ENCODE measurements around the gene ITGB6.
A peak's percentile ranks its signal among the peaks of the same experiment; 100 is the strongest.

The ITGB6 gene

DNA sequence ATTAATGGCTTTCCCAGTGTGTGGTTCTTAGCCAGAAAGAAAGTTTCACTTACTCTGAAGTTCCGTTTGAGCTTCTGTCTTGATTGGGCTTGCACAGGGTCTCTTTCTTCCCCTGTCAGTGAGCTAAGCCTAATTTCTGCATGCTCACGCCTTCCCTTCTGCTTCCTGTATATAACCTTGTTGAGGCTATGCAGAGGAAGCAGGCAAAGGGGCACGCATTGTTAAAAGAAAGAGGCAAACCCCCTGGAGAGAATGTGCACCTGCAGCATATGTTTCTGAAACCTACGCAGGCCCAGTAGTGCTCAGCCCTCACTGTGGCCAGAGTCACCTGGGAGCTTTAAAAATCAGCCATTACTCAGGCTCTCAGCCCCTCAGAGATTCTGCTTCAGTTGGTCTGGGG, 123.2 kb downstream of the ITGB6 start:
- peaks cover 4% of the 10 kb centered on the region for H3K4me1 ChIP-seq (ENCODE audit: control insufficient read depth, insufficient read depth, low read length)
- no peaks in the 10 kb centered on the region for H3K36me3 ChIP-seq (ENCODE audit: control insufficient read depth, insufficient read depth, low read length, severe bottlenecking)
- no peak for DNase-seq (ENCODE audit: low read depth)
- no peak overlapping the region for H3K9ac ChIP-seq (ENCODE audit: low read length)
- no peaks in the 10 kb centered on the region for H3K9me3 ChIP-seq (ENCODE audit: control insufficient read depth, low read length)
- H3K27me3 ChIP-seq (replicated peaks; ENCODE audit: control insufficient read depth, insufficient read depth, low read length), result no peaks in the 10 kb centered on the region
- no peak overlapping the region for H3K4me3 ChIP-seq (ENCODE audit: low read length)

- no peaks in the 10 kb centered on the region for H3K9me3 ChIP-seq (ENCODE audit: control insufficient read depth, low read length)
- H3K4me3 ChIP-seq (ENCODE audit: low read length), result no peak overlapping the region
- peaks cover 4% of the 10 kb centered on the region for H3K4me1 ChIP-seq (ENCODE audit: control insufficient read depth, insufficient read depth, low read length)
- H3K36me3 ChIP-seq (ENCODE audit: control insufficient read depth, insufficient read depth, low read length, severe bottlenecking), result no peaks in the 10 kb centered on the region
- DNase-seq (ENCODE audit: low read depth), result no peak
- H3K9ac ChIP-seq (ENCODE audit: low read length), result no peak overlapping the region
- H3K27me3 ChIP-seq (replicated peaks; ENCODE audit: control insufficient read depth, insufficient read depth, low read length), result no peaks in the 10 kb centered on the region
Measured at GRCh38 chr2:160076241-160076640, 123.8 kb downstream of the ITGB6 start.

- no peaks in the 10 kb centered on the region for H3K27me3 ChIP-seq (replicated peaks; ENCODE audit: control insufficient read depth, insufficient read depth, low read length)
- DNase-seq (ENCODE audit: low read depth), result peak; percentile 86
- H3K4me3 ChIP-seq (ENCODE audit: low read length), result no peak overlapping the region
- H3K9me3 ChIP-seq (ENCODE audit: control insufficient read depth, low read length), result no peaks in the 10 kb centered on the region
- H3K4me1 ChIP-seq (ENCODE audit: control insufficient read depth, insufficient read depth, low read length), result peaks cover 4% of the 10 kb centered on the region
- no peaks in the 10 kb centered on the region for H3K36me3 ChIP-seq (ENCODE audit: control insufficient read depth, insufficient read depth, low read length, severe bottlenecking)
- no peak overlapping the region for H3K9ac ChIP-seq (ENCODE audit: low read length)
Measured at GRCh38 chr2:160075171-160075570, 124.9 kb downstream of the ITGB6 start.

DNA sequence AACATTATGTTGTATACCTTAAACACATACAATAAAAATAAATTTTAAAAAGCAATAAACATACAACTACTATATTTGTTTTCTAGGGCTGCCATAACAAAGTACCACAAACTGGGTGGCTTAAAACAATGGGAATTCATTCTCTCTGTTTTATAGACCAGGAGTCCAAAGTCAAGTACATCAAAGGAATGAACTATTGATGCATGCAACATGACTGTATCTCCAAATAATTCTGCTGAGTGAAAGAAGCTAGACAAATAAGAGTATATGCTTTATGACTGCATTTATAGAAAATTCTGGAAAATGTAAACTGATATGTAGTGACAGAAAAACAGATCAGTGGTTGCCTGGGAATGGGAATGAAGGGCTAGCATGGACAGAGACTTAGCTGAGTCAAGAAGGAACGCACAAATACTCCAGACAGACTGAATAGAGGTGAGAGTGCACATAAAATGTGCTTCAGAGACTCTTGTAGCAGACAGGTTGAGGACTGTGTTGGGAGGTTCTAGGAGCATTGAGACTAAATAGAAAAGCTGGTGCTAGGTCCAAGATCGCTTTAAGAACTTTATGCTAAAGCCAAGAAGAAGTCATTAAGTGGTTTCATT, 126.7 kb downstream of the ITGB6 start:
- H3K4me1 ChIP-seq (ENCODE audit: control insufficient read depth, insufficient read depth, low read length), result peaks cover 4% of the 10 kb centered on the region
- H3K9me3 ChIP-seq (ENCODE audit: control insufficient read depth, low read length), result peaks cover 8% of the 10 kb centered on the region
- H3K36me3 ChIP-seq (ENCODE audit: control insufficient read depth, insufficient read depth, low read length, severe bottlenecking), result no peaks in the 10 kb centered on the region
- no peak for DNase-seq (ENCODE audit: low read depth)
- H3K27me3 ChIP-seq (replicated peaks; ENCODE audit: control insufficient read depth, insufficient read depth, low read length), result no peaks in the 10 kb centered on the region
- no peak overlapping the region for H3K4me3 ChIP-seq (ENCODE audit: low read length)
- H3K9ac ChIP-seq (ENCODE audit: low read length), result no peak overlapping the region

- no peak for DNase-seq (ENCODE audit: low read depth)
- Histone ChIP-seq H3K27me3 (replicated peaks; ENCODE audit: control insufficient read depth, insufficient read depth, low read length) (no peaks in the 10 kb centered on the region), H3K9me3 (ENCODE audit: control insufficient read depth, low read length) (peaks cover 8% of the 10 kb centered on the region)
Measured at GRCh38 chr2:160068906-160069305, 131.2 kb downstream of the ITGB6 start.

GRCh38 chr2:160064916-160065315, 135.2 kb downstream of the ITGB6 start:
- DNase-seq (ENCODE audit: low read depth), result no peak
- Histone ChIP-seq H3K9me3 (ENCODE audit: control insufficient read depth, low read length) (peaks cover 8% of the 10 kb centered on the region), H3K27me3 (replicated peaks; ENCODE audit: control insufficient read depth, insufficient read depth, low read length) (no peaks in the 10 kb centered on the region), H3K4me1 (ENCODE audit: control insufficient read depth, insufficient read depth, low read length) (peaks cover 12% of the 10 kb centered on the region), H3K9ac (ENCODE audit: low read length) (no peak overlapping the region), H3K4me3 (ENCODE audit: low read length) (no peak overlapping the region), H3K36me3 (ENCODE audit: control insufficient read depth, insufficient read depth, low read length, severe bottlenecking) (no peaks in the 10 kb centered on the region)

More at GRCh38 chr2:160068906-160069305, 131.2 kb downstream of the ITGB6 start:
- peaks cover 4% of the 10 kb centered on the region for H3K4me1 ChIP-seq (ENCODE audit: control insufficient read depth, insufficient read depth, low read length)
- no peak overlapping the region for H3K9ac ChIP-seq (ENCODE audit: low read length)
- no peaks in the 10 kb centered on the region for H3K36me3 ChIP-seq (ENCODE audit: control insufficient read depth, insufficient read depth, low read length, severe bottlenecking)
- H3K4me3 ChIP-seq (ENCODE audit: low read length), result no peak overlapping the region

GRCh38 chr2:160063879-160064612, 136.0 kb downstream of the ITGB6 start:
- Histone ChIP-seq H3K9ac (ENCODE audit: low read length) (no peak overlapping the region), H3K27me3 (replicated peaks; ENCODE audit: control insufficient read depth, insufficient read depth, low read length) (no peaks in the 10 kb centered on the region)

DNA sequence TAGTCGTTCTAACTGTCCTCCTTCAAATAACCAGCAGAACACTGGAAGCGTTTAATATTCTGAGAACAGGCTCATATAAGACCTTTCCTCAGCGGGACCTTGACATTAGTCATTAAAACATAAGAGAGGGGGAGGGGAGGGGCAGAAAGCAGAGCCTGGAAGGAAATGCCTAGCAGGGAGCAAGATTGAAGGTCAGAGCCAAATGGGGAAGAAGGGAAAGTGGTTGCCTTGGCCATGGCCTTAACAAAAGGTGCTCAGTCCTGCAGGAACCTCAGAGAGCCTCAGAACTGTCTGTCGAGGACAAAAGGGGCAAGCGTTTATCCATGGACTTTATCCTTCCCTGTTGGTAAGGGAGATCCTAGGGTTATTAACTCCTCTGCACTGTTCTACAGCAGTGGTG, 136.8 kb downstream of the ITGB6 start:
- H3K9ac ChIP-seq (ENCODE audit: low read length), result peak overlapping the region; percentile 85
- peak overlapping the region; percentile 88 for H3K4me3 ChIP-seq (ENCODE audit: low read length)
- H3K27me3 ChIP-seq (replicated peaks; ENCODE audit: control insufficient read depth, insufficient read depth, low read length), result no peaks in the 10 kb centered on the region
- peaks cover 12% of the 10 kb centered on the region for H3K4me1 ChIP-seq (ENCODE audit: control insufficient read depth, insufficient read depth, low read length)
- DNase-seq (ENCODE audit: low read depth), result peak; percentile 6
- no peaks in the 10 kb centered on the region for H3K9me3 ChIP-seq (ENCODE audit: control insufficient read depth, low read length)
- H3K36me3 ChIP-seq (ENCODE audit: control insufficient read depth, insufficient read depth, low read length, severe bottlenecking), result no peaks in the 10 kb centered on the region

More at GRCh38 chr2:160063879-160064612, 136.0 kb downstream of the ITGB6 start:
- DNase-seq (ENCODE audit: low read depth), result no peak
- Histone ChIP-seq H3K9me3 (ENCODE audit: control insufficient read depth, low read length) (peaks cover 7% of the 10 kb centered on the region), H3K4me3 (ENCODE audit: low read length) (no peak overlapping the region), H3K36me3 (ENCODE audit: control insufficient read depth, insufficient read depth, low read length, severe bottlenecking) (no peaks in the 10 kb centered on the region), H3K4me1 (ENCODE audit: control insufficient read depth, insufficient read depth, low read length) (peaks cover 12% of the 10 kb centered on the region)

DNA sequence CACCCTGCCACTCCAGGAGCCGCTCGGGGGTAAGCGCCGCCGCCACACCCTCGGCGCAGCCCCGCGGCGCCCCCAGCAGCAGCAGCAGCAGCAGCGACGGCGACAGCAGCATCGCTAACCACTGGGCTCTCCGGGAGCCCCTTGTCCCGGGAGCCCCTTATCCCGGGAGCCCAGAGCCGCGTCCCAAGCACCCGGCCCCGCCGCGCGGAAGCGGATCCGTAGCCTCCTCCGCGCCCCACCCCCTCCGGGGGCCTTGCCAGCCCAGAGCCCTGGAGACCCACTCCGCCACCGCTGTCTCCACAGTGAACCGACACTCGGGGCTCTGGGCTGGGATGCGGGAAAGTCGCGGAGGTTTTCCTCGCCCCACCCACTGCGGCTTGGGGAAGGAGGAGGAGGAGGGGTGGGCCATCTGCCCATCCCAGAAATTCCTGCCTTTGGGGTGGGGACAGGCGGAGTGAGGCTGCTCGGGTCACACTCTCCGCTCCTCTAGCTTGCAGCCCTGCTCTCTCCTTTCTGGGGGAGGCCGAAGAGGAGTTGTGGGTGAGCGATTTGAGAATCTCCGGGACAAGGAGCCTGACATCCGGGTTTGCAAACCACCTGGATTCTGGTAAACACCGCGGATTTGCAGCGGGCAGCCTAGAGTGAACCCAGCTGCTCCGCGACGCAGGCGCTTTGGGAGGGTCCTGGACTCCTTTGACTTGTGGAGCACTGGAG, 137.6 kb downstream of the ITGB6 start, which contains the start of gene PLA2R1:
Gene PLA2R1 (minus strand): TSS at position 324 of the 714 bp plus-strand sequence. CDS start 212 bp downstream, at position 112.
- H3K27me3 ChIP-seq (replicated peaks; ENCODE audit: control insufficient read depth, insufficient read depth, low read length), result no peaks in the 10 kb centered on the region
- DNase-seq (ENCODE audit: low read depth), result peak; percentile 74
- H3K4me1 ChIP-seq (ENCODE audit: control insufficient read depth, insufficient read depth, low read length), result peaks cover 12% of the 10 kb centered on the region
- H3K9me3 ChIP-seq (ENCODE audit: control insufficient read depth, low read length), result no peaks in the 10 kb centered on the region
- H3K4me3 ChIP-seq (ENCODE audit: low read length), result peak within 1 kb of the TSS; percentile 88
- H3K36me3 ChIP-seq (ENCODE audit: control insufficient read depth, insufficient read depth, low read length, severe bottlenecking), result no peaks in the 10 kb centered on the region
- H3K9ac ChIP-seq (ENCODE audit: low read length), result peak within 1 kb of the TSS; percentile 85

GRCh38 chr2:160061944-160062291, 138.2 kb downstream of the ITGB6 start:
- Histone ChIP-seq H3K4me1 (ENCODE audit: control insufficient read depth, insufficient read depth, low read length) (peaks cover 16% of the 10 kb centered on the region), H3K4me3 (ENCODE audit: low read length) (peak overlapping the region; percentile 88), H3K9me3 (ENCODE audit: control insufficient read depth, low read length) (no peaks in the 10 kb centered on the region), H3K27me3 (replicated peaks; ENCODE audit: control insufficient read depth, insufficient read depth, low read length) (no peaks in the 10 kb centered on the region), H3K9ac (ENCODE audit: low read length) (peak overlapping the region; percentile 85), H3K36me3 (ENCODE audit: control insufficient read depth, insufficient read depth, low read length, severe bottlenecking) (no peaks in the 10 kb centered on the region)
- no peak for DNase-seq (ENCODE audit: low read depth)

- no peak for DNase-seq (ENCODE audit: low read depth)
- H3K9ac ChIP-seq (ENCODE audit: low read length), result peak overlapping the region; percentile 85
- peak overlapping the region; percentile 88 for H3K4me3 ChIP-seq (ENCODE audit: low read length)
- H3K36me3 ChIP-seq (ENCODE audit: control insufficient read depth, insufficient read depth, low read length, severe bottlenecking), result no peaks in the 10 kb centered on the region
- no peaks in the 10 kb centered on the region for H3K9me3 ChIP-seq (ENCODE audit: control insufficient read depth, low read length)
- H3K4me1 ChIP-seq (ENCODE audit: control insufficient read depth, insufficient read depth, low read length), result peaks cover 16% of the 10 kb centered on the region
- no peaks in the 10 kb centered on the region for H3K27me3 ChIP-seq (replicated peaks; ENCODE audit: control insufficient read depth, insufficient read depth, low read length)
Measured at GRCh38 chr2:160061533-160061932, 138.5 kb downstream of the ITGB6 start.

Data from adipocyte (in vitro differentiated cells).